ENCODE results near the gene ROBO2.

Gene ROBO2

DNA sequence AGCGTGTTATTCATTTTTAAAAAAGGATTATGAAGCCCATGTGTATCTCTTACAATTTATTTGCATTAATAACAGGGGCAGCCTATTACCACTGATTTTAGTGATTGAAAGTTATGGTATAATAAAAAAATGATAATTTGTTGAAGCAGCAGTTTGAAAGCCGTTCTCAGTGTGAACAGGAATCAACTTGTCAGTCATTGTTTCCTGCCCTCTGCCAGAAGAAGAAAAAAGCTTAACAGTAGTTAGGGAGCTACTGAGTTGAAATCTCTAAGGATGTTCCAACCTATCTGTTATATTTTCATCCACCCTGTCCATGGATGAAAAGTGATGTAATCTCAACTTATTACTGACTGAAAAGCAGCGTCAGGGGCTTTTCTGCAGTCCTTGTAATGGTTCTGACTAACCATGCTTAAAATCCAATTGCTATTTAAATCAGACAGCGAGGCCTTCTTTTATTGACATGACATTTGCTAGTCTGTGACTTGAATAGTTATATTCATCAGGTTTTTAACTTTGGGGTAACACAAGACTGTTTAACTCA, 486.7 kb downstream of the ROBO2 start:
- H3K27me3 ChIP-seq (ENCODE audit: control insufficient read depth, insufficient read depth, low read length), result no peaks in the 10 kb centered on the region
- H3K36me3 ChIP-seq (ENCODE audit: control insufficient read depth, insufficient read depth, low read length), result no peaks in the 10 kb centered on the region
- H3K9ac ChIP-seq (ENCODE audit: low read depth, low read length), result no peak overlapping the region
- H3K4me1 ChIP-seq (ENCODE audit: control insufficient read depth, insufficient read depth, low read length), result peaks cover 4% of the 10 kb centered on the region
- no peaks in the 10 kb centered on the region for H3K9me3 ChIP-seq (ENCODE audit: control insufficient read depth, insufficient read depth, low read length)
- H3K4me3 ChIP-seq (ENCODE audit: low read depth, low read length), result no peak overlapping the region

DNA sequence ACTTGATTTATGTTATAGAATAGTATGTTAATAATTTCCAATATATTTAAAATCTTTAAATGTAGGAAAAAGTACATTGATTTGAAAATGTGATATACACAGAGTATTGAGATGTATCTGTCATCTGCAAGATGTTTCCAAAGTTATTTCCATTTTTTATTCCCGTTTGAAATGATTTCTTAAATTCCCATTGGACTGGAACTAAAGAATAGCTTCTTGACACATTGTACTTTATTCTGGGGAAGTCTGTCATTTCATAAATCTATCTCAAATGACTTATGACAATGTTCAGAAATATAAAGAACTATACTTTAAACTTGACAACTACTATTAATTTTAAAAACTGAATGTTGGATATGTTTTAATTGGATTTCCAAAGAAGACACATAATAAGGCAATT, 489.6 kb downstream of the ROBO2 start:
- Histone ChIP-seq H3K36me3 (ENCODE audit: control insufficient read depth, insufficient read depth, low read length) (no peaks in the 10 kb centered on the region), H3K9me3 (ENCODE audit: control insufficient read depth, insufficient read depth, low read length) (no peaks in the 10 kb centered on the region), H3K4me3 (ENCODE audit: low read depth, low read length) (no peak overlapping the region), H3K4me1 (ENCODE audit: control insufficient read depth, insufficient read depth, low read length) (no peaks in the 10 kb centered on the region), H3K27me3 (ENCODE audit: control insufficient read depth, insufficient read depth, low read length) (no peaks in the 10 kb centered on the region), H3K9ac (ENCODE audit: low read depth, low read length) (no peak overlapping the region)

DNA sequence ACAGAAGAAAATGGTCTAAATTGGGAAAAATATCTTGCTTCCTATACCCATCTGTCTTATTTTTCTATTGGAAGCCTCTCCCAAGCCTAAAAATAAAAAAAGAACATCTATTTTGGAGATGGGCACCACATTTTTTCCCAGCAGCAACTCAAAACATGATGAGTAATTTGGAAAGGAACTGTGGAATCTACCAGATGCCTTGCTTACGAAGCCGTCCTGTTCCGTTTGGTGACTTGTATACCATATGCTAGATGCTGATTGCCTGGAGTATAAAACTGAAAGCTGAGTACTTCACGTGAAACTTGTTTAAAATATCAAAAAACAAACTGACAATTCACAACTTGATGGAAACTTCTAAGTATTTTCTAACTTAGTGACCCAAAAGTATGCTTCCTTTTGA, 491.0 kb downstream of the ROBO2 start:
- Histone ChIP-seq H3K9ac (ENCODE audit: low read depth, low read length) (no peak overlapping the region), H3K9me3 (ENCODE audit: control insufficient read depth, insufficient read depth, low read length) (no peaks in the 10 kb centered on the region), H3K27me3 (ENCODE audit: control insufficient read depth, insufficient read depth, low read length) (no peaks in the 10 kb centered on the region), H3K36me3 (ENCODE audit: control insufficient read depth, insufficient read depth, low read length) (no peaks in the 10 kb centered on the region), H3K4me1 (ENCODE audit: control insufficient read depth, insufficient read depth, low read length) (no peaks in the 10 kb centered on the region), H3K4me3 (ENCODE audit: low read depth, low read length) (no peak overlapping the region)

DNA sequence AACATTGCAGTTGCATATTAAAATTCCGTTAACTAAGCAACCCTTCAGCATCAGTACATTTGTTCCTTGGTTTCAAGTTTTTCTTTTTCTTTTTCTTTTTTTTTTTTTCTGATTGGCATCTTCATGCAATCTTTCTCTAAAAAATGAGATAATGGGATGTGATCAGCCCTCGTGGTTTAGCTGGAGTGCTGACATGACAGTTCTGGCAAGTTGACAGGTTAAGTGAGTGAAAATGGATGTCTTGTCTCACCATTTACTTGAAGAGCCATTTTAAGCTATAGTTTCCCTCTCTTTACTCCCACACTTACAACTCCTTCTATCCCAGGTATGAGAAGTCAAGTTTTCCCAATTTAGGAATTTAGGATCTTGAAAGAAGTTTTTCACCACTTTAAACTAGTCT, 495.2 kb downstream of the ROBO2 start:
- Histone ChIP-seq H3K9ac (ENCODE audit: low read depth, low read length) (no peak overlapping the region), H3K36me3 (ENCODE audit: control insufficient read depth, insufficient read depth, low read length) (no peaks in the 10 kb centered on the region), H3K4me3 (ENCODE audit: low read depth, low read length) (no peak overlapping the region), H3K9me3 (ENCODE audit: control insufficient read depth, insufficient read depth, low read length) (no peaks in the 10 kb centered on the region), H3K27me3 (ENCODE audit: control insufficient read depth, insufficient read depth, low read length) (no peaks in the 10 kb centered on the region), H3K4me1 (ENCODE audit: control insufficient read depth, insufficient read depth, low read length) (no peaks in the 10 kb centered on the region)

DNA sequence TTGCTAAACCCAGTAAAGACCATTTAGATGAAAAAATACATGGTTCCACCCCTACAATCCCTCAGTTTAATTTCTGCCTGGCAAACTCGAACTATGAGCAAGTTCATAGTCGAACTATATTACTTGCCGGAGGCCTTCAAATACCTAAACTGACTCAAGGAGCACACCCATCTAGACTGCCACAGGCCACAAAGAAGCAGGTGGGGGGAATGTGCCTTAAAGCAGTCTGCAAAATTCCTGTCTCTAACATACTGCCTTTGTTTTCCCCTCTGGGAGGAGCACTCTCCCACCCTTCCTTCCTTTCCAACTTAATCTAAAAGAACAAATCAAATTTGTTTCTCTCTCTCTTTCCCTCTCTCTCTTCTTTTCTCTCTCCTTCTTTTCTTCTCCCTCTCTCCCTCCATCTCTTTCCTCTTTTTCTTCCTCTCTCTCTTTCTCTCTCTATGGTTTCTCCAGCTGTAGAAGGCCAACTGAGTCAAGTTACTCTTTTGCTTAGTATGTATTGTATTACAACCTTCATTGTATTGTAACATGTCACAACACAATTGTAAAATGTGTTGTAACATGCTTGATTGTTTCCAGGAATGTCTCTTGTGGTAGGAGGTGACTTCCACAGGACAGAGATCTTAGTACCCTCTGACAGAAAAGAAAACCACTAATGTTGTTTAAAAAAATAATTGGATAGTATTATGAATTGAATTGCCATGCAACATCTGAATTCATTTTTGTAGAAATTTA, 496.3 kb downstream of the ROBO2 start:
- H3K9me3 ChIP-seq (ENCODE audit: control insufficient read depth, insufficient read depth, low read length), result no peaks in the 10 kb centered on the region
- H3K4me3 ChIP-seq (ENCODE audit: low read depth, low read length), result no peak overlapping the region
- no peak overlapping the region for H3K9ac ChIP-seq (ENCODE audit: low read depth, low read length)
- no peaks in the 10 kb centered on the region for H3K36me3 ChIP-seq (ENCODE audit: control insufficient read depth, insufficient read depth, low read length)
- no peaks in the 10 kb centered on the region for H3K27me3 ChIP-seq (ENCODE audit: control insufficient read depth, insufficient read depth, low read length)
- H3K4me1 ChIP-seq (ENCODE audit: control insufficient read depth, insufficient read depth, low read length), result peaks cover 4% of the 10 kb centered on the region

DNA sequence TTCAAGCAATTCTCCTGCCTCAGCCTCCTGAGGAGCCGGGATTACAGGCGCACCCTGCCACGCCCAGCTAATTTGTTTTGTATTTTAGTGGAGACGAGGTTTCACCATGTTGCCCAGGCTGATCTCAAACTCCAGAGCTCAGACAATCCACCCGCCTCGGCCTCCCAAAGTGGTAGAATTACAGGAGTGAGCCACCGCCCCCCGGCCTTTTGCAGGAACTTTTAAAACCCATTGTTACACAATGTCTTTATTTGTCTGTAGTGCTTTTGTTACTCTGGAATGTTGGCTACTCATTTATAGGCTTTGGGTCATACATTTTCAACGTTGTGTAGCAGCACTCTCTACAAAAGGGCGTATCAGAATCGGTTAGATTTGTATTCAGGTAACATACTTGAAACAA, 499.1 kb downstream of the ROBO2 start:
- Histone ChIP-seq H3K4me3 (ENCODE audit: low read depth, low read length) (no peak overlapping the region), H3K4me1 (ENCODE audit: control insufficient read depth, insufficient read depth, low read length) (peaks cover 4% of the 10 kb centered on the region), H3K27me3 (ENCODE audit: control insufficient read depth, insufficient read depth, low read length) (no peaks in the 10 kb centered on the region), H3K36me3 (ENCODE audit: control insufficient read depth, insufficient read depth, low read length) (no peaks in the 10 kb centered on the region), H3K9me3 (ENCODE audit: control insufficient read depth, insufficient read depth, low read length) (no peaks in the 10 kb centered on the region), H3K9ac (ENCODE audit: low read depth, low read length) (no peak overlapping the region)

DNA sequence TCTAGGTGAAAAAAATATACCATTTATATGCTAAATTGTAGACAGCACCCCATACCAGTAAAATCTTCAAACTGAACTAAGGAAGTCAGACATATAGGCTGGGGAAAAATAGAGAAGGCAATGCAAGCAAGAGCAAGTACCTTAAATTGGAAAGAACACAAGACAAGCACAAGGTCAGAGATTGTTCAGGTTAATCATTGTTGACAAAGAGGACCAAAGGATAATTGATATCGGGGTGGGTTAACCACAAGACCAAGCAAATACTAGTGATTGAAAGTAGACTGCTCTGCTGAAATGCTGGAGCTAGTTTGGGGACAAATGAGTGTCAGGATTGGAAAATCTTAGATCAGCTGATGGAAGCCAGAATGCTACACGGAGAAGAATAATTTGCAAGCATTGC, 499.8 kb downstream of the ROBO2 start:
- H3K9me3 ChIP-seq (ENCODE audit: control insufficient read depth, insufficient read depth, low read length), result no peaks in the 10 kb centered on the region
- H3K9ac ChIP-seq (ENCODE audit: low read depth, low read length), result no peak overlapping the region
- H3K4me1 ChIP-seq (ENCODE audit: control insufficient read depth, insufficient read depth, low read length), result peaks cover 4% of the 10 kb centered on the region
- no peaks in the 10 kb centered on the region for H3K27me3 ChIP-seq (ENCODE audit: control insufficient read depth, insufficient read depth, low read length)
- no peaks in the 10 kb centered on the region for H3K36me3 ChIP-seq (ENCODE audit: control insufficient read depth, insufficient read depth, low read length)
- no peak overlapping the region for H3K4me3 ChIP-seq (ENCODE audit: low read depth, low read length)

DNA sequence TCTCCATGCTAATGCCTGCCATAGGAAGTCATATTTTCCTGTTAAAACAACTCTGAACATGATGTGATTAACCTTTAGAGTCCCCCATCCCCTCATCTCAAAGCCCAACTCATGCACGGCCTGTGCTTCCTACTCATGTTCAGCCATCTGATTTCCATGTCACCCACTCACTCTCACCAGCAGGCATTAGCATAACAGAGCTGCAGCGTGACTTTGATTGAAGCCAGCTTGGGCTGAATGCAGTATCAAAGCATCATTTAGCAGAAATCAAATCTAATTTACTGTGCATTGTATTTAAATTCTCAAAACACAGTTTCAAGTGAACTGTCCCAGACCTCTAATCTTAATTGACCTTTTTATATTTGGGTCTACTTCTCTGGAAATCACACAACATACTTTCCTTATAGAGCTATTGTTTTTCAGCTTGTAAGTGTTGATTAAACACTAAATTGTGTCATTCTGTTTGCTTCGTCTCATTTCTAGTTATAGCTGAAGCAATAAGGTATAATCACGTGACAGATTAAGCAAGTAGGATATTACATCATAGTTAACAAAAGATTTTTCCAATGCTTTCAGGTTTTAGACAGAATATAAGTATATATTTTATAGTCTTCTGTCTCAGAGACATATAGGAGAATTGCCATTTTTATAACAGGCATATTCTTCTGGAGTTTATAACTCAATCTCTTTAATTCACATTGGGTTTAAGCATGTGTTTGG, 501.5 kb downstream of the ROBO2 start:
- peaks cover 4% of the 10 kb centered on the region for H3K4me1 ChIP-seq (ENCODE audit: control insufficient read depth, insufficient read depth, low read length)
- no peaks in the 10 kb centered on the region for H3K27me3 ChIP-seq (ENCODE audit: control insufficient read depth, insufficient read depth, low read length)
- H3K9ac ChIP-seq (ENCODE audit: low read depth, low read length), result no peak overlapping the region
- H3K9me3 ChIP-seq (ENCODE audit: control insufficient read depth, insufficient read depth, low read length), result no peaks in the 10 kb centered on the region
- H3K36me3 ChIP-seq (ENCODE audit: control insufficient read depth, insufficient read depth, low read length), result no peaks in the 10 kb centered on the region
- no peak overlapping the region for H3K4me3 ChIP-seq (ENCODE audit: low read depth, low read length)

DNA sequence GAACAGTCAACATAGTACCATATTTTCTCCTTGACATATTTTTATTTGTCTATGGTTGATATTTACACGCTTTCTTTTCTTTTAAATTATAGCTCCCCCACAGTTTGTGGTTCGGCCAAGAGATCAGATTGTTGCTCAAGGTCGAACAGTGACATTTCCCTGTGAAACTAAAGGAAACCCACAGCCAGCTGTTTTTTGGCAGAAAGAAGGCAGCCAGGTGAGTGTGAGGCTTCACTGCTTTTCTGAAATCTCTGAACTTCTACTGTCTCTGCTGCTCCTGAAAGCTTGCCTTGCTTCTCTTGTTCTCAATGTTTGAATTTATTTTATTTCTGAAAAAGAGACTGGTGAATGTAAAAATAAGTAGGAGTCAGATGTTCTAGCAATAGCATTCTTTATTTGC, 506.3 kb downstream of the ROBO2 start:
- Histone ChIP-seq H3K4me1 (ENCODE audit: control insufficient read depth, insufficient read depth, low read length) (no peaks in the 10 kb centered on the region), H3K9ac (ENCODE audit: low read depth, low read length) (no peak overlapping the region), H3K4me3 (ENCODE audit: low read depth, low read length) (no peak overlapping the region), H3K9me3 (ENCODE audit: control insufficient read depth, insufficient read depth, low read length) (no peaks in the 10 kb centered on the region), H3K36me3 (ENCODE audit: control insufficient read depth, insufficient read depth, low read length) (no peaks in the 10 kb centered on the region), H3K27me3 (ENCODE audit: control insufficient read depth, insufficient read depth, low read length) (no peaks in the 10 kb centered on the region)

DNA sequence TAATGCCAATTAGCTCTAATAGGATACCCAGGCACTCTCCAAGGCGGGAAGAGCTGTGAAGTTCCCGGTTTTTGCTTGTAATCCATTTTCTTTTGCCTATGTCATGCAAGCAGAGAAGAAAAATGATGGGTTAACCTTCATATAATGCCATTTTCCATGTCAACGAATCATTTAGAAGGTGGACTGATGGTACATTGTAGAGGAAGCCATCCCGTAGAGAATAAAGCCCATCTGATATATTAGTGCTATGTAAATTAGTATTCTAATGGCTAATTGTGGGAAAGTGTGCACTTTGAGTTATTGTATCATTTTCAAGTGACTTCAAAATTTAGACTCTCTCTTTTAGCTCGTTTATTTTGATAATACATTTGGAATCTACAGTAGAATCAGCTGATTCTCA, 509.1 kb downstream of the ROBO2 start:
- Histone ChIP-seq H3K27me3 (ENCODE audit: control insufficient read depth, insufficient read depth, low read length) (no peaks in the 10 kb centered on the region), H3K4me1 (ENCODE audit: control insufficient read depth, insufficient read depth, low read length) (no peaks in the 10 kb centered on the region), H3K4me3 (ENCODE audit: low read depth, low read length) (no peak overlapping the region), H3K36me3 (ENCODE audit: control insufficient read depth, insufficient read depth, low read length) (no peaks in the 10 kb centered on the region), H3K9ac (ENCODE audit: low read depth, low read length) (no peak overlapping the region), H3K9me3 (ENCODE audit: control insufficient read depth, insufficient read depth, low read length) (no peaks in the 10 kb centered on the region)

DNA sequence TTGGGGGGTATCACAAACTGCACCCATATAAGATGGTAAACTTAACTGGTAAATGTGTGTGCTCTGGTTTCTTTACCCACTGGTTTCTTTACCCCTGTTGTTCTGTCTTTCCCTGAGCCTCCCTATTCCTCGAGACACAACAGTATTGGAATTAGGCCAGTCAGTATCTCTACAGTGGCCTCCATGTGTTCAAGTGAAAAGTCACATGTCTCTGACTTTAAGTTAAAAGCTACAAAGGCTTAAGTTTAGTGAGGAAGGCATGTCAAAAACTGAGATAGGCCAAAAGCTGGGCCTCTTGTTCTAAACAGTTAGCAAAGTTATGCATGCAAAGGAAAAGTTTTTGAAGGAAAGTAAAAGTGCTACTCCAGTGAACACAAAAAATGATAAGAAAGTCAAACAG, 513.3 kb downstream of the ROBO2 start:
- no peaks in the 10 kb centered on the region for H3K4me1 ChIP-seq (ENCODE audit: control insufficient read depth, insufficient read depth, low read length)
- H3K4me3 ChIP-seq (ENCODE audit: low read depth, low read length), result no peak overlapping the region
- no peaks in the 10 kb centered on the region for H3K27me3 ChIP-seq (ENCODE audit: control insufficient read depth, insufficient read depth, low read length)
- no peaks in the 10 kb centered on the region for H3K9me3 ChIP-seq (ENCODE audit: control insufficient read depth, insufficient read depth, low read length)
- no peaks in the 10 kb centered on the region for H3K36me3 ChIP-seq (ENCODE audit: control insufficient read depth, insufficient read depth, low read length)
- no peak overlapping the region for H3K9ac ChIP-seq (ENCODE audit: low read depth, low read length)

DNA sequence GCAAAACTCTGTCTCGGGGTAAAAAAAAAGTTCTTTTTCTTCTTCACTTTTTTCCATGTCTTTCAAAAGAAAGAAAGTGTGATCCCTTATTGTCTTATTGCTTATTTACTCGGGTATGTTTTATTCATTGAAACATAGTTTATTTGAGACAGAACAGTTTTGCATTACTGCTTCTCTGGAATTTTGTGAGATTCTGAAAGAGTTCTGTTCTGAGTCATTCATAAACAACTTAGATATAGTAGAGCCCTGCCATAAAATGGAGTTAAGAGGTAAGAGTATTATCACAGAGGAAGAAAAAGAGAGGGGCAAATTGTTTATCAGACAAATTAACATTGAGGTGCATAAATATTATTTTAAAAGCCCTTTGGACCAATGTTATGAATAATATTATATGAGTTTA, 522.2 kb downstream of the ROBO2 start:
- no peak overlapping the region for H3K9ac ChIP-seq (ENCODE audit: low read depth, low read length)
- no peak overlapping the region for H3K4me3 ChIP-seq (ENCODE audit: low read depth, low read length)
- H3K36me3 ChIP-seq (ENCODE audit: control insufficient read depth, insufficient read depth, low read length), result no peaks in the 10 kb centered on the region
- no peaks in the 10 kb centered on the region for H3K9me3 ChIP-seq (ENCODE audit: control insufficient read depth, insufficient read depth, low read length)
- no peaks in the 10 kb centered on the region for H3K27me3 ChIP-seq (ENCODE audit: control insufficient read depth, insufficient read depth, low read length)
- peaks cover 7% of the 10 kb centered on the region for H3K4me1 ChIP-seq (ENCODE audit: control insufficient read depth, insufficient read depth, low read length)

Data from iPS-15b (cell line).